Right atrium auricular region (tissue), 2 donors: ENCODE data around the gene ASPN. TPM values are rescaled to one million over a fixed set of nuclear protein-coding genes. Genes with fewer than 3 reads are reported as not detected.

Experiments
- DNase-seq: peaks from one replicate; pipeline ENCODE4 v3.0.0-alpha.2; 2019; ENCODE audit warnings: low spot score
- H3K27ac ChIP-seq, 2 donors: fragments of 200-600 bp; sonication (generic); 1 replicate in 1 of 2; 2 replicates in 1 of 2; pipeline ENCODE4 v1.5.1; 2016 to 2019
- H3K27me3 ChIP-seq, 2 donors: fragments of 200-600 bp; sonication (generic); one replicate each; pipeline versions ENCODE4 v1.5.1 to v1.6.0; 2017 to 2019
- H3K36me3 ChIP-seq: fragments of 200-600 bp; sonication (generic); one replicate; pipeline ENCODE4 v1.5.1; 2016
- H3K4me1 ChIP-seq, 2 donors: fragments of 200-600 bp; sonication (generic); one replicate each; pipeline versions ENCODE4 v1.5.1 to v1.6.0; 2017 to 2019
- H3K4me3 ChIP-seq, 2 donors: fragments of 200-600 bp; sonication (generic); 1 replicate in 1 of 2; 2 replicates in 1 of 2; pipeline ENCODE4 v1.5.1; 2017 to 2019; ENCODE audit warnings: mild to moderate bottlenecking in 1 of 2, moderate library complexity in 1 of 2
- H3K9me3 ChIP-seq, 2 donors: fragments of 200-600 bp; sonication (generic); one replicate each; pipeline ENCODE4 v1.5.1; 2019
- total RNA-seq, 2 donors: library from RNA; depleted of rRNA; stranded (reverse); fragments of >200 nt; gene quantifications; one replicate each; pipeline ENCODE4 v1.1.0, GENCODE V29; 2016
- TF ChIP-seq, protein P1 (sequence below), 2 donors: fragments of 200-600 bp; sonication (generic); IDR thresholded peaks; one replicate each; pipeline ENCODE4 v1.5.1; 2019; ENCODE audit warnings: antibody characterized with exemption in 2 of 2

ASPN gene
- total RNA-seq, 2 donors from 2014 or later, result 3.9 to 29.0 TPM

DNA sequence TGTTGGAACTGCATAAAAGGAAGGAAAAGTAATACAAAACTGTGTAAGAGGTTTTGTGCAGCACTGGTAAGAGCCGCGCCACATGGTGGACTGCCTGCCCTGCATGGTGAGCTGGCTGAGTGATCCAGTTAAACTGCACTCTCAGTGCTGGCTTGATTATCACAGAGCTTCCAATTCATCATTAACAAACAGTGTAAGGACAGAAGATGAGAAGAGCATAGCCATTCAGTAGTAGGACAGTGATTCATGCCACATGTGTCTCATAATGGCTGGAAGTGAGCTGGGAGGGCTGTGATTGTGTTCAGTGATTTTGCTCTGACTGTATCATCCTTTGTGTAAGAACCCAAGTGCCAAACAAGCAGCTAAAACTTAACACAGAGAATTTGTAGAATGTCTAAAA lies 14.1 kb downstream of the ASPN start:
- no peaks in the 10 kb centered on the region for H3K36me3 ChIP-seq
- no peaks in the 10 kb centered on the region for H3K27me3 ChIP-seq
- no peak overlapping the region for H3K27ac ChIP-seq
- peaks cover 0 to 9% of the 10 kb centered on the region in 2 donors for H3K4me1 ChIP-seq
- no peak overlapping the region for H3K4me3 ChIP-seq
- TF ChIP-seq, protein P1, sequence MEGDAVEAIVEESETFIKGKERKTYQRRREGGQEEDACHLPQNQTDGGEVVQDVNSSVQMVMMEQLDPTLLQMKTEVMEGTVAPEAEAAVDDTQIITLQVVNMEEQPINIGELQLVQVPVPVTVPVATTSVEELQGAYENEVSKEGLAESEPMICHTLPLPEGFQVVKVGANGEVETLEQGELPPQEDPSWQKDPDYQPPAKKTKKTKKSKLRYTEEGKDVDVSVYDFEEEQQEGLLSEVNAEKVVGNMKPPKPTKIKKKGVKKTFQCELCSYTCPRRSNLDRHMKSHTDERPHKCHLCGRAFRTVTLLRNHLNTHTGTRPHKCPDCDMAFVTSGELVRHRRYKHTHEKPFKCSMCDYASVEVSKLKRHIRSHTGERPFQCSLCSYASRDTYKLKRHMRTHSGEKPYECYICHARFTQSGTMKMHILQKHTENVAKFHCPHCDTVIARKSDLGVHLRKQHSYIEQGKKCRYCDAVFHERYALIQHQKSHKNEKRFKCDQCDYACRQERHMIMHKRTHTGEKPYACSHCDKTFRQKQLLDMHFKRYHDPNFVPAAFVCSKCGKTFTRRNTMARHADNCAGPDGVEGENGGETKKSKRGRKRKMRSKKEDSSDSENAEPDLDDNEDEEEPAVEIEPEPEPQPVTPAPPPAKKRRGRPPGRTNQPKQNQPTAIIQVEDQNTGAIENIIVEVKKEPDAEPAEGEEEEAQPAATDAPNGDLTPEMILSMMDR (IDR thresholded peaks at IDR 0.05), result no peak
- H3K9me3 ChIP-seq, result no peaks in the 10 kb centered on the region
- DNase-seq, result no peak

DNA sequence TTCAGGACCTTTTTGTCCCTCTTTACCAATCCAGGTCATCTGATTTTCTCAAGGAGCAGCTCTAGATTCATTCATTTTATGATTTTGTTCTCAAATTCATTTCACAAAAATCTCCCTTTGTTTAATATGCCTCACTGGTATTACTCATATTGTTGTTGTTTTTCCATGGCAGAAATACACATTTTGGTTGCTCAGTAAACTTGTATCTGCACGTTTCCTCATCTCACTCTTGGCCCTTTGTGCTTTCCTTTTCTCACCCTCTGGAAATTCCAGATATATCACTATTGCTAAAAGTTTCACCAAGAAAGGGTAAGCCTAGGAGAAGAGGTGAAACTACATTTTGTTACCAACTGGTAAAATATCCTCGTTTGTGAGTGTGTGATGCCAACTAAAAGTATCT lies 14.8 kb downstream of the ASPN start:
- TF ChIP-seq, protein P1 (IDR thresholded peaks at IDR 0.05), result no peak
- Histone ChIP-seq H3K27ac (no peak overlapping the region), H3K4me3 (no peak overlapping the region), H3K9me3 (no peaks in the 10 kb centered on the region), H3K27me3 (no peaks in the 10 kb centered on the region), H3K36me3 (no peaks in the 10 kb centered on the region), H3K4me1 (peaks cover 0 to 9% of the 10 kb centered on the region in 2 donors)
- no peak for DNase-seq

DNA sequence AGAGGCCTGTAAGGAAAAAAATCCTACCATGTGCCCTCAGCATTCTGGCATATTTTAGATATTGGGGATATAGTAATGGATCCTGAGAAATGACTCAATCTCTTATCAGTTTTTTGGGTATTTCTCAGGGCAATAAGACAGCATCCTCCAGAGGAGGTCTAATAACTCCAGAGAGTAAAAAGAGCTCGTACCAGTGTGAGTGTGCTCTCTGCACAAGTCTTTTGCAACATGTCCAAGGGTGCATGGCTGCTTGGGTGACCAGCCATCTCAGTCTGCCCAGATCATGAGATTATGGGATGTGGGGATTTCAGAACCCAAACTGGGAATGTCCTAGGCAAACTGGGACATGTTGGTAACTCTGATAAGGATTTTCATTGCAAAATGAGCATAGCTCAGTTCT lies 15.3 kb downstream of the ASPN start:
- TF ChIP-seq, protein P1 (IDR thresholded peaks at IDR 0.05), result no peak
- no peaks in the 10 kb centered on the region for H3K27me3 ChIP-seq
- H3K9me3 ChIP-seq, result no peaks in the 10 kb centered on the region
- H3K36me3 ChIP-seq, result no peaks in the 10 kb centered on the region
- no peak for DNase-seq
- no peak overlapping the region for H3K4me3 ChIP-seq
- peaks cover 0 to 9% of the 10 kb centered on the region in 2 donors for H3K4me1 ChIP-seq
- no peak overlapping the region for H3K27ac ChIP-seq

DNA sequence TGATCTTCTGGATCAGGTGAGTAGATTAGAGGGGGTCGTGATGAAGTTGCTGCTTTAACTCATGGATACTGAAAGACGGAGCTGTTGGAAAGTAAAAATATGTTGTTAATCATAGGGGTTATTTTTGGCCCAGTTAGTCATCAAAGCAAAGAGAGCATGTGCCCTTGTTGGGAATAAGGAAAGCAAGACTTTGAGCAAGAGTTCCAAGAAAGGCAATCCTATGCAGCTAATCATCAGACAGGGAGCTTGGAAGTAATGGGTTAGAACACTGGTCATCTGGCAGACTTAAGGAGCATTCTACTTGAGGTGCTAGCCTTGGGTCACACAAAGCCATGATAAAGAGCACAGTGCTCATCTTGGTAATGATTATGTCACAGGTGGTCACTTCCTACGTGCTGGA lies 18.3 kb downstream of the ASPN start:
- peaks cover 0 to 9% of the 10 kb centered on the region in 2 donors for H3K4me1 ChIP-seq
- H3K27ac ChIP-seq, result peak overlapping the region; percentile 23 to 30
- no peak for DNase-seq
- no peaks in the 10 kb centered on the region for H3K27me3 ChIP-seq
- no peaks in the 10 kb centered on the region for H3K9me3 ChIP-seq
- no peak overlapping the region for H3K4me3 ChIP-seq
- TF ChIP-seq, protein P1 (IDR thresholded peaks at IDR 0.05), result no peak
- no peaks in the 10 kb centered on the region for H3K36me3 ChIP-seq

DNA sequence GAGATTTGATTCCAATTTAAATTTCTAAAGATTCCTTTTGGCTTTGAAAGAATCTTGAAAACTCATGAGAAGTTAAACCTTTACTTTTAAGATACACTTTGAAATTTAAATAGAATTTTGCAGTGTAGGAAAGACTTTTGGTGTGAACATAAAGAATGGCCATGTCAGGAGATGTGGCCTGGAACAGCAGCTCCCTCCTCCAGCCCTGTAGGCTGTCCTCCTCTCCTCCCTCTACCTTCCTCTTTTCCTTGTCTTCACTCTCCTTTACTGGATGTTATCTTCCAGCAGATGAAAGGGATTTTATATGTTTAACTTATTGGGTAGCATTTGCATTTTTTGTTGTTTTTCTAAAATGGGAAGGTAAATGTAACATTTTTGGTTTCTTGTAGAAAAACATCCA lies 18.9 kb downstream of the ASPN start:
- Histone ChIP-seq H3K9me3 (no peaks in the 10 kb centered on the region), H3K4me1 (peaks cover 0 to 9% of the 10 kb centered on the region in 2 donors), H3K27ac (peak overlapping the region in 1 of 2 donors; percentile 30), H3K36me3 (no peaks in the 10 kb centered on the region), H3K4me3 (no peak overlapping the region), H3K27me3 (no peaks in the 10 kb centered on the region)
- DNase-seq, result no peak
- TF ChIP-seq, protein P1 (IDR thresholded peaks at IDR 0.05), result no peak

DNA sequence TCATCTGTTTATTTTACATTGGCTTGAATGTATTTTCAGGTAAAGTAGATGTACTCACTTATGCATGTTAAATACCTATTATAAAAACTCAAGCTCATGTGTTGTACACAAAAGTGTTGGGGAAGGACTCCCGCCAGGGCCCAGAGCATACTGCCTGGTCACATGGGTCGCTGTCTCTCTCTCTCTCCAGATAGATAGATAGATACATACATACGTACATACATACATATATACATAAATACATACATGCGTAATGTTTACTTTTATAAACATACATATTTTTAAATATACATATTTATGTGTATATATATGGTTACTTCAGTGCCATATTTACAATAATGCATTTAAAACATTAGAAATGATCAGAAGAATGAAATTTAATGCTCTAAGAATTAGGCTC lies 24.7 kb downstream of the ASPN start:
- H3K4me3 ChIP-seq, result no peak overlapping the region
- DNase-seq, result no peak
- no peaks in the 10 kb centered on the region for H3K4me1 ChIP-seq
- no peaks in the 10 kb centered on the region for H3K36me3 ChIP-seq
- H3K27me3 ChIP-seq, result no peaks in the 10 kb centered on the region
- no peak overlapping the region for H3K27ac ChIP-seq
- TF ChIP-seq, protein P1 (IDR thresholded peaks at IDR 0.05), result no peak
- H3K9me3 ChIP-seq, result no peaks in the 10 kb centered on the region
